GM19397 (cell line): ENCODE data around the gene OR1E1.
"Not testable (repeated sequence)": the region's sequence is repeated elsewhere in the genome, so short reads cannot be mapped to it uniquely, and the experiment has no call there.

Experiments
- ATAC-seq: cut with Tn5 transposase; IDR thresholded peaks from one replicate; pipeline ENCODE4 v1.9.1; 2021; ENCODE audit warnings: mild to moderate bottlenecking, moderate library complexity; ENCODE audit not compliant: unreplicated experiment

The OR1E1 gene

DNA sequence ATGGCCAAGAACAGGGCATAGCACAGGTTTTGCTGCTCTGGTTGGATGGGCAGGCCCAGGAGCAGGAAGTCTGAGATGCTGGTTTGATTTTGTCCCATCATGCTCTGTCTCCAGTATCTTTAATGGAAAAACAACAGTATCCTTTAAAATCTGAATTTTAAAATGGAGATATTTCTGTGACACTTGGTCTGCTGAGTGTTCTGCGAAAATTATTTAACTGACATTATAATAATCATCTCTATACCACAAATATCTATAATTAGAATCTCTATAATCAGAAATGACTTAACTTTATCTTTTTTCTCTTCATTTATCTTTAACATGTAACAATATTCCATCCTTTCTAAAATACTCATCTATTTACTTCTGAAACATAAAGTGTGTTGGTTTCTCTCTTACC lies at the start of gene OR1E1:
TSS of gene OR1E1 (minus strand) at position 101 of the 400 bp plus-strand sequence. CDS start at position 101, 0 bp downstream.
- ATAC-seq, result no peak

GRCh38 chr17:3447625-3448024 lies 49.4 kb upstream of the OR1E1 start:
- no peak for ATAC-seq

DNA sequence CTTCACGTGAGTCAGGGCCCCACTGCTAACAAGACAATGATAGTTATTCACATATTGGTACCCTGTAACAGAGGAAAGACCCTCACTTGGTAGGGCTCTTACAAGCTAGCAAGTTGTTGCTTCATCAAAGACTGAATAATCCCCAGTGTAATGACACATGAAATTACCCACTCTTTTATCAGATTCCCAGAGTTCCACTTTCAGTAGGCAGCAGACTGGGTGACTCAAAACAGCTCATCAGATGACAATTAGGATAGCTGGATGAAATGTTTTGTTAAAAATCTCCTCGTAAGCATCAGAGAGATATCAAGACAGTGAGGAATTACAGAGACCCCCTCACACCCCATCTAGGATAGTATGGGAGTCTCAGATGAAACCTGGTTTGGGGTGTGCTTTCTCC lies 42.2 kb upstream of the OR1E1 start:
- no peak for ATAC-seq

GRCh38 chr17:3438368-3438767 lies 40.2 kb upstream of the OR1E1 start:
- ATAC-seq, result no peak

GRCh38 chr17:3433741-3434140 lies 35.5 kb upstream of the OR1E1 start, which contains the start of gene OR1E2:
Gene OR1E2, minus strand, starts transcription at chr17:3433841. Its CDS starts 0 bp downstream, at chr17:3433841.
- no peak for ATAC-seq

- not testable (repeated sequence) for ATAC-seq
Measured at GRCh38 chr17:3433215-3433614, 35.0 kb upstream of the OR1E1 start.

DNA sequence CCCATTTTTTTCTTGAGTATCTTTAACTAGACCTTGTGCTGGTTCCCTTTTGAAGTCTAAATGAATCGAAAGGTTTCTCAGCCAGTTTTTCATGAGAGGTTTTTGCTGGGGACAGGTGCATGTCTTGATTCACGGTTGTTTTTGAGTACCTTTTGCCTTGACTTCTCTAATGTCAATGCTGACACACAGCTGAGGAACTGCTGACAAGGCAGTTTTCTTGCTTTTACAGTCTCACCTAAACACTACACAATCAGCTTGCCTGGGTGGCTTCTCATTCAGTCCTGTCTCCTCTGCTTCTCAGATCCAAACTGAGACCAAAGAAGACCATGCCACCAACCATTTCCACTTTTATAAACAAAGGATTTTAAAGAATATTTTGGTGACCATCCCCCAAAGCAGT lies 20.0 kb upstream of the OR1E1 start:
- ATAC-seq, result no peak

- ATAC-seq, result no peak
Measured at GRCh38 chr17:3415610-3416009, 17.4 kb upstream of the OR1E1 start.

DNA sequence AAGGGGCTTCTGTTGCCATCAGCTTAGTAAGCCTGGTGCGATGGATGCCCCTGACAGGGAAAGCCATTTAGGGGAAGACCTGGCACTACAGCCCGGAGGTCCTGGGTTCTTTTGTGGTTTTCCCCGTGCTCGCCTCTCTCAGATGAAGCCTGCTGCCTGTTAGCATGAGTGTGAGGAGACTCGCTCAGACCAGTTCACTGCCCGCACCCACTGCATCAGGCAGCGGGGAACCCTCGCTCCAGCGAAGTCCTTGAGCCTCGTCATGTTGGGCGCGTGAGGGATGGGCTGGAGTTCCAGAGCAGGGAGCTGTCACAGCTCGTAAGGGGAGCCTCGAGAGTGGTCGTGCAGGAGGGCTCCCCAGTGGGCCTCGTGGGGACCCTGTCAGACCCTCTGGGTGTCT lies 14.0 kb upstream of the OR1E1 start:
- ATAC-seq, result not testable (repeated sequence)

DNA sequence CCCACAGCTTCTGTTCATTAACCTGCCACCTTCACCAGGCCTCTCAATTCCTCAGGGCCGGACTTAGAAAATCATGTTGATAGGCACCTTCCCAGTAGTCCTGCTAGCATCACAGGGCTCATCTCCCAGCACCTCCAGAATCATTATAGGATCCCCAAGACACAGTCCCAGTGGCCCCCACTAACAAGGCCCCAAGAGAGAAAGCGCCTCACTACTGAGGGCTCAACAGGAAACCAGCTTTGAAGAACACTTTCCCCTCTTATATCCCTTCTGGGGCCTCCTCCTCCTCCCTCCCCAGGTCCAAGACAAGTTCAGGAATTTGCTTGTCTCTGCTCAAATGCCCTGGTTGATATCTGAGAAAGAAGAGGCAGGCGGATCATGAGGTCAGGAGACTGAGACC lies 12.9 kb upstream of the OR1E1 start, which contains the start of gene OR3A3:
TSS of gene OR3A3 (plus strand) at position 301 of the 400 bp plus-strand sequence.
- ATAC-seq, result no peak

GRCh38 chr17:3403856-3404255 lies 5.6 kb upstream of the OR1E1 start:
- not testable (repeated sequence) for ATAC-seq

DNA sequence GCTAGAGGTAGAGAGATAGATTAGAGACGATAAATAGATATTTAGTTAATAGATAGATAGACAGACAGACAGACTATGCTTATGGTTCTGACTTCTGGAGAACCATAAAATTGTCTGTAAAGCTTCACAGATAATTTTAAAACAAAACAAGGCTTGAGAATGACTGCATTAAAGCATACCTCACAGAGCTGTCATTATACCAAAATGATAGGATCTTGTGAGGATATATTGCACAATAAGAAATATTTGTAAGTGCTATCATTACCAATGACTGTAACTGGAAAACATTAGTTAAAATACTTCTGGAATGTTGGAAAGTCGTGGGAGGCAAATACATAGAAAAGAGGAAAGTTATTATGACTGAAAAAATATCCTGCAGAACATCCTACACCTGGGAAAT lies 3.6 kb upstream of the OR1E1 start:
- no peak for ATAC-seq

GRCh38 chr17:3400055-3400454 lies 1.8 kb upstream of the OR1E1 start:
- ATAC-seq, result no peak

DNA sequence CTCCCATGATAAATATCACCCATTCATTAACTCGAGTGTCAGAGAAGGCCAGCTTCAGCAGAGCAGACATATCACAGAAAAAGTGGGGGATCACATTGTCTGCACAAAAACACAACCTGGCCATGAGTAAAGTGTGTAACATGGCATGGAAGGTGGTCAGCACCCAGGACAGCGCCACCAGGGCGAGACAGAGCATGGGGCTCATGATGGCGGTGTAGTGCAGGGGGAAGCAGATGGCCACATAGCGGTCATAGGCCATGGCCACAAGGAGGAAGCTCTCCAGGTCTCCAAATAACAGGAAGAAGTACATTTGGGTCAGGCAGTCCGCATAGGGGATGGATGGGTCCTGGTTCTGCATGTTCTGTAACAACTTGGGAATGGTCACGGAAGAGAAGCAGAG lies 409 bp downstream of the OR1E1 start:
- ATAC-seq, result not testable (repeated sequence)

GRCh38 chr17:3389791-3390190 lies 8.4 kb downstream of the OR1E1 start:
- no peak for ATAC-seq

DNA sequence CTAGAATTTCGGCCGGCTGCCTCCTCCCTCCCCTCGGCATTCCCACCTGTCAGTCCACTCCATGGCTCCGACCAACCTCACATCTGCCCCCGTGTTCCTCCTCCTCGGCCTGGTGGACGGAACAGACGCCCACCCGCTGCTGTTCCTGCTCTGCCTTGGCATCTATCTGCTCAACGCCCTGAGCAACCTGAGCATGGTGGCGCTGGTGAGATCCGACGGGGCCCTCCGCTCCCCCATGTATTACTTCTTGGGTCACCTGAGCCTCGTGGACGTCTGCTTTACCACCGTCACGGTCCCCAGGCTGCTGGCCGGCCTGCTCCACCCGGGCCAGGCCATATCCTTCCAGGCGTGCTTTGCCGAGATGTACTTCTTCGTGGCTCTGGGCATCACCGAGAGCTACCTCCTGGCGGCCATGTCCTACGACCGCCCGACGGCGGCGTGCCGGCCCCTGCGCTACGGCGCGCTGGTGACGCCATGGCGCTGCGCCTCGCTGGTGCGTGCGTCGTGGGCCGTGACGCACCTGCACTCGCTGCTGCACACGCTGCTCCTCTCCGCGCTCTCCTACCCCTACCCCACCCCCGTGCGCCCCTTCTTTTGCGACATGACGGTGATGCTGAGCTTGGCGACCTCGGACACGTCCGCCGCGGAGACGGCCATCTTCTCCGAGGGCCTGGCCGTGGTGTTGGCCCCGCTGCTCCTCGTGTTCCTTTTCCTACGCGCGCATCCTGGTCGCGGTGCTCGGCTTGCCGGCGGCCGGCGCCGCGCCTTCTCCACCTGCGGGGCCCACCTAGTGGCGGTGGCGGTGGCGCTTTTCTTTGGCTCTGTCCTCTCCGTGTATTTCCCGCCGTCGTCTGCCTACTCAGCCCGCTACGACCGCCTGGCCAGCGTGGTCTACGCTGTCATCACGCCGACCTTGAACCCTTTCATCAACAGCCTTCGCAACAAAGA lies 12.1 kb downstream of the OR1E1 start, which contains the start of gene OR3A2:
TSS of gene OR3A2 (minus strand) at position 440 of the 948 bp plus-strand sequence.
- ATAC-seq, result no peak

GRCh38 chr17:3381957-3382356 lies 16.3 kb downstream of the OR1E1 start:
- no peak for ATAC-seq

- ATAC-seq, result no peak
Measured at GRCh38 chr17:3378321-3378720, 19.9 kb downstream of the OR1E1 start.

DNA sequence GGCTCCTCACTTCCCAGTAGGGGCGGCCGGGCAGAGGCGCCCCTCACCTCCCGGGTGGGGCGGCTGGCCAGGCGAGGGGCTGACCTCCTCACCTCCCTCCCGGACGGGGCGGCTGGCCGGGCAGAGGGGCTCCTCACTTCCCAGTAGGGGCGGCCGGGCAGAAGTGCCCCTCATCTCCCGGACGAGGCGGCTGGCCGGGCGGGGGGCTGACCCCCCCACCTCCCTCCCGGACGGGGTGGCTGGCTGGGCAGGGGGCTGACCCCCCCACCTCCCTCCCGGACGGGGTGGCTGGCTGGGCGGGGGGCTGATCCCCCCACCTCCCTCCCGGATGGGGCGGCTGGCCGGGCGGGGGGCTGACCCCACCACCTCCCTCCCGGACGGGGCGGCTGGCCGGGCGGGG lies 27.0 kb downstream of the OR1E1 start:
- ATAC-seq, result not testable (repeated sequence)
